Smooth muscle cell (in vitro differentiated cells): ENCODE measurements around the gene ANKS1B. TPM values are rescaled to one million over a fixed set of nuclear protein-coding genes. Genes with fewer than 3 reads are reported as not detected.

ENCODE experiments used
- DNase-seq: peaks from one replicate; lab custom pipeline; 2025; ENCODE audit not compliant: unreplicated experiment; lab: John Stamatoyannopoulos, UW
- H2AFZ ChIP-seq: fragments of 200-600 bp; sonication (generic); 2 replicates; pipeline ENCODE4 v1.6.0; 2016; ENCODE audit warnings: antibody characterized with exemption, low read depth, mild to moderate bottlenecking
- H3F3A ChIP-seq: fragments of 200-600 bp; sonication (generic); 2 replicates; pipeline ENCODE4 v1.6.0; 2017; ENCODE audit warnings: antibody characterized with exemption, low read depth
- H3K27ac ChIP-seq: fragments of 200-600 bp; sonication (generic); 2 replicates; pipeline ENCODE4 v1.5.1; 2016; ENCODE audit warnings: low read depth, mild to moderate bottlenecking
- H3K27me3 ChIP-seq: fragments of 200-600 bp; sonication (generic); 2 replicates; pipeline ENCODE4 v1.6.1; 2016; ENCODE audit warnings: low read depth, mild to moderate bottlenecking
- H3K36me3 ChIP-seq: fragments of 200-600 bp; sonication (generic); 2 replicates; pipeline ENCODE4 v1.5.1; 2016; ENCODE audit warnings: low read depth
- H3K4me1 ChIP-seq: fragments of 200-600 bp; sonication (generic); 2 replicates; pipeline ENCODE4 v1.5.1; 2016; ENCODE audit warnings: low read depth
- H3K4me2 ChIP-seq: fragments of 200-600 bp; sonication (generic); 2 replicates; pipeline ENCODE4 v1.6.0; 2016; ENCODE audit warnings: mild to moderate bottlenecking
- H3K4me3 ChIP-seq: fragments of 200-600 bp; sonication (generic); 2 replicates; pipeline ENCODE4 v1.5.1; 2016; ENCODE audit warnings: mild to moderate bottlenecking
- H3K79me2 ChIP-seq: fragments of 200-600 bp; sonication (generic); 2 replicates; pipeline ENCODE4 v1.6.0; 2016; ENCODE audit warnings: low read depth, mild to moderate bottlenecking
- H3K9ac ChIP-seq: fragments of 200-600 bp; sonication (generic); 2 replicates; pipeline ENCODE4 v1.6.0; 2016; ENCODE audit warnings: low read depth
- H3K9me3 ChIP-seq: fragments of 200-600 bp; sonication (generic); replicated peaks from 2 replicates; pipeline ENCODE4 v1.5.1; 2016; ENCODE audit warnings: low read depth
- H4K20me1 ChIP-seq: fragments of 200-600 bp; sonication (generic); 2 replicates; pipeline ENCODE4 v1.6.0; 2016; ENCODE audit warnings: low read depth
- CTCF ChIP-seq: fragments of 200-600 bp; sonication (generic); IDR thresholded peaks from 2 replicates; pipeline ENCODE4 v1.5.1; 2017; ENCODE audit warnings: borderline replicate concordance, mild to moderate bottlenecking, antibody characterized with exemption; ENCODE audit not compliant: insufficient read depth, poor library complexity, severe bottlenecking
- WGBS: methylation state at CpG from one replicate; pipeline ENCODE4 v1.1.7; 2016; ENCODE audit warnings: low lambda C conversion rate; 5-methylcytosine and 5-hydroxymethylcytosine counted together
- polyA plus RNA-seq: library from polyadenylated mRNA; unstranded; fragments of >200 nt; fragmentation: Nextera tagmentation; extraction: Ambion mirVana; gene quantifications from 2 replicates; pipeline ENCODE4 v1.2.1, GENCODE V29; 2016
- total RNA-seq: library from RNA; depleted of rRNA; stranded (reverse); fragments of >200 nt; gene quantifications from 2 replicates; pipeline ENCODE4 v1.2.3, GENCODE V29; 2014

The ANKS1B gene
- total and polyA plus RNA-seq, 2 experiments from 2014 or later, result 0.47 to 7.3 TPM

- Histone ChIP-seq H3K4me1 (no peaks in the 10 kb centered on the region), H3K4me3 (no peak overlapping the region), H3K36me3 (no peaks in the 10 kb centered on the region), H3F3A (no peaks in the 10 kb centered on the region), H2AFZ (no peak overlapping the region), H3K27ac (no peak overlapping the region), H3K79me2 (no peaks in the 10 kb centered on the region), H3K4me2 (no peak overlapping the region), H3K27me3 (no peaks in the 10 kb centered on the region), H3K9ac (no peak overlapping the region), H3K9me3 (no peaks in the 10 kb centered on the region), H4K20me1 (no peaks in the 10 kb centered on the region)
- no peak for DNase-seq
- no peak for TF ChIP-seq CTCF
- 53% methylated on average over 1 of the region's 1 CpG for WGBS
These were observed 917.5 kb downstream of the ANKS1B start for GRCh38 chr12:99067171-99067785.

- Histone ChIP-seq H3K79me2 (no peaks in the 10 kb centered on the region), H3F3A (no peaks in the 10 kb centered on the region), H3K27me3 (no peaks in the 10 kb centered on the region), H3K4me3 (no peak overlapping the region), H2AFZ (no peak overlapping the region), H3K9me3 (no peaks in the 10 kb centered on the region), H3K9ac (no peak overlapping the region), H3K4me1 (no peaks in the 10 kb centered on the region), H3K4me2 (no peak overlapping the region), H4K20me1 (no peaks in the 10 kb centered on the region), H3K27ac (no peak overlapping the region), H3K36me3 (no peaks in the 10 kb centered on the region)
- TF ChIP-seq CTCF, result no peak
- no peak for DNase-seq
- WGBS, result 85% methylated on average over 3 of the region's 3 CpGs
These were observed 918.0 kb downstream of the ANKS1B start for GRCh38 chr12:99066726-99067125.

GRCh38 chr12:99063182-99063581 is 921.6 kb downstream of the ANKS1B start:
- no peaks in the 10 kb centered on the region for H3K36me3 ChIP-seq
- no peaks in the 10 kb centered on the region for H3K27me3 ChIP-seq
- H3K9me3 ChIP-seq, result no peaks in the 10 kb centered on the region
- no peak overlapping the region for H3K4me3 ChIP-seq
- no peak overlapping the region for H3K27ac ChIP-seq
- H3K9ac ChIP-seq, result no peak overlapping the region
- peaks cover 6% of the 10 kb centered on the region for H3F3A ChIP-seq
- WGBS, result 70% methylated on average over 4 of the region's 4 CpGs
- no peak for TF ChIP-seq CTCF
- peaks cover 3% of the 10 kb centered on the region for H3K4me1 ChIP-seq
- H3K4me2 ChIP-seq, result no peak overlapping the region
- no peaks in the 10 kb centered on the region for H4K20me1 ChIP-seq
- no peak overlapping the region for H2AFZ ChIP-seq
- no peak for DNase-seq
- H3K79me2 ChIP-seq, result no peaks in the 10 kb centered on the region
